GM21526 (cell line): ENCODE results near the gene HOXA4.

Source experiments
- ATAC-seq: cut with Tn5 transposase; IDR thresholded peaks from one replicate; pipeline ENCODE4 v1.9.1; 2021; ENCODE audit warnings: moderate library complexity; ENCODE audit not compliant: unreplicated experiment, low FRiP score

The HOXA4 gene

DNA sequence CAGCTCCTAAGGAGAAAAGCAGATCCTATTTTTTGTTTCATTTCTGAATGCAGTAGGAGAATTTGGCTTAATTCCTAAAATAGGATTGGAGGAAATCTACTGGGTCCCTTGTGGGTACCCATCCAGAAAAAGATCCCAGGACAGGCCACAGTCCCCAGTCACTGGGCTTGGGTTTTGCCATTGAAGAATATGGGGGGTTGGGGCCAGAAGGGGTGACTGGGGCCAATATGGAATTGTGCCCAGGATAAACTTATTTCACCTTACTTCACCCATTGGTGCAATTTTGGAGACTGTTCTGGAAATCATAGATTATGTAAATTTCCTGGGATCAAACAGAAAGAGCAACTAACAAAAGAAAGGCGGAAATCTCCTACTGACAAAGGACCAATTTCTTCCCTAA is 7.9 kb upstream of the HOXA4 start:
- ATAC-seq = no peak

GRCh38 chr7:27137640-27138315 is 7.2 kb upstream of the HOXA4 start:
- ATAC-seq = no peak

- ATAC-seq = no peak
These were observed 3.8 kb upstream of the HOXA4 start for GRCh38 chr7:27134392-27134791.

GRCh38 chr7:27133409-27134231 is 3.1 kb upstream of the HOXA4 start:
- ATAC-seq = no peak

- ATAC-seq = no peak
These were observed 2.4 kb upstream of the HOXA4 start for GRCh38 chr7:27132978-27133377.

DNA sequence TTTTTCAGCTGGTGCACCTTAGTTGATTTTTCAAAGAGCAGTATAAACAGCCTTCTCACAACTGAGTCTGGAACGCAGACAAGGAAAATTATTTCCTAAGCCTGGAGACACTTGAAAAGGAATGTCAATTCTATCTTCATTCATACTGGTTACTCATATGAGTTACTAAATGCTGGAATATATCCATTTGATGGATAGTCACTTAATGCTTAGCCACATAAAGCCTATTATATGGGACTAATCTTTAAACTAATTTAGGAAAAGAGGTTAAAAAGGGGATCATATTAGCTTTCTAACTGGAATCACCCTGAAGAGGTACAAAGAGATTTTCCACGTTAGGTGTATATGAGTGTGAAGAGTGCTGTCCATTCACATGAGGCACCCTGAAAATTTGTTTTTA is 1.7 kb upstream of the HOXA4 start:
- no peak for ATAC-seq

DNA sequence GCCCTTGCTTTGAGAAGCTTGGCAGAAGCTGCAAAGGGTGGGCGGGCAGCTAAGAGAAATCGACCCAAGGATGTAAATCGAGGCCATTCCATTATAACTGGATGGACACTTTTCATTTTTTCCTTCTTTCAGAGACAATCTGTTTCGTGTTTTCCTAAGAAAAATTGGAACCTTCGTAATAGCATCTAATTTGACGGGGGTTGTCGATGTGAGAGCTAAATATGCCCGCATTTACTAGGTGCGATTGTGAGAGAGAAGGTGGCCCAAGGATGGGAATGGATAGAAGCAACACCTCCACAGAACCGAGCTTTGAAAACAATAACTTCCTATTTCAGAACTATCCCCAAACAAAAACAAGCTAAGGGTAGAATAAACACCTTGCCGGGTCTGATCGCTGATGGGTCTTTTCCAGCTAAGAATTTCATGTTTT is 848 bp upstream of the HOXA4 start:
- no peak for ATAC-seq

GRCh38 chr7:27129729-27130539 is 623 bp downstream of the HOXA4 start:
- ATAC-seq = no peak

GRCh38 chr7:27128776-27129728 is 1.5 kb downstream of the HOXA4 start:
- no peak for ATAC-seq

DNA sequence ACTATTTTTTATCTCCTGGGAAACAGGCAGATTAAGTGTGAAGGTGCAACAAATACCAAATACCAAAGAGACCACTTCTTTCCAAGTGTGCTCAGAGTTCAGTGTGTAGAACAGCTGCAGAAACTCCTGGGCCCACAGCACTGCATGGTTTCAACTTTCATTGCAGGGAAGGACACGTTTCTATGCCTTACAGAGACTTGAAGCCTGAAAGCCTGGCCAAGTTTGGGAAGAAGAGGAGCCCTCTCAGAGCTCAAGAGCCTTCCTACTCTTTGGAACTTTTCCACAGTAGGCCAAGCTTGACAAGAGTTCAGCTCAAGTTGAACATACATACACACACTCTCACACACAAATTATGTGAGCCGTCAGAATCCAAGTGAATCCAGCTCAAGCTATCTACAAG is 2.5 kb downstream of the HOXA4 start:
- ATAC-seq = no peak

DNA sequence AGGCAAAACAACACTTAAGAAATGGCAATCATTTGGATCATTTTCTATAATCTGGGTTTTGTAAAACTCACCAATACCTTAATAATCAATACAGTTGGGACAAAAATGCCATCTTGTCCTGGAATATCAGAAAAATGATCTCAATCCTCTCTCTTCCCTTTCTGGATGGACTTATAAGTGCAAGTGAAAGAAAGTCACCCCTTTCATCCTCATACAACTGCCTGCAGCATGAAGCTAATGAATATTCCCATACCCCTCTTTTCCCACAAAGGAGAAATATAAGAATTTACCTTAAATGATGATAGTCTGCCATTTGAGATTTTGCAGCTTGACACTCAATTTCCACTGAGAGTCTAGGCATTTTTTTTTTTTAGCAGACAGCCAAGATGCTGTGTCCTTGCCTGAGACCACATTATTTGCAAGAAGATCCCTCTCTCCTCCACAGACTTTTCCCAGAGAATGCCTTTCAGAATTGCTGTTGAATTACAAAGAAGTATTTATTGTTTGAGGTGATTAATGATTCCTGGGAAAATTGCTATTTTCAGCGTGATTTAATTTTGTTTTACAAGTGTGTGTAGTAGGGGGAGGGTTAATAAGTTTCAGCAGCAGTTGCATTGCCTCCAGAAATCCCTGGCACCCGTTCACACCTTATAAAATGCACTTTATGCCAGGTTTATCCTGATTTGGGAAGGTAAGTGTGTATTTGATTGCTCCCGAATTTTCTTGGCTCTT is 3.8 kb downstream of the HOXA4 start:
- no peak for ATAC-seq

GRCh38 chr7:27125986-27126394 is 4.6 kb downstream of the HOXA4 start:
- ATAC-seq = no peak

DNA sequence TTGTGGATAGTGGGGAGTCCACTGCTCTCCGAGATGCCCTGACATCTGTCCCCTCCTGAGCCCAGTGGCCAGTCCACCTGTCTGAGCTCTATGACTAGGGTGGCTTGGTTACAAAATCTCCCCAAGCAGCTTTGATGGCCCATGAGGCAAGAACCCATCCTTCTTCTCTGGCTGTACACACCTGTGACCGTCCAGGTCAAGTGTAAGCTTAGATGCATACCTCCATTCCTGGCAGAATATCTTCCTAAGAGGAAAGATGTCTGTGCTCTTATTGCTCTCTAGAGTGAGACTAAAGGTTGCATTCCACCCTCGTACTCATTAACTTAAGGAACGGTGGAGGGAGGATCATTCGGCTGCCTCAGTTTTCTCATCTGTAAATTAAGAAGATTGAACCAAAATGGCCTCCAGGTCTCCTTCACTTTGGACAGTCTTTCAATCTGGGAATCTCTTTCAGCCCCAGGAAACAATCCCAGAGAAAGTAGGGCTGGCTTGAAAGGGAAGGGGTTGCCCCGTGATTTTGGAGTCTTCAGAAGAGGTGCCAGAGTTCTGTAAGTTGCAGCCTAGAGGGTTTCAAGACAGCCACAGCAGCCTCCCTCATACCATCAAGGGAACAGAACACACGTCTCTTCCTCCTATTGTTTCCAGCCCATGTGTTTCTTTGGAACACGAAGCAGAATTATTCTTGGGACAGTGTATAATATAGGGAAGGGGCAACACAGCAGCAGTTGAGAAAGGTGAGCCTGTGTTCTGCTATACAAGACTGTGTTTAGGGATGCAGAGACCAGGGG is 5.5 kb downstream of the HOXA4 start:
- no peak for ATAC-seq

DNA sequence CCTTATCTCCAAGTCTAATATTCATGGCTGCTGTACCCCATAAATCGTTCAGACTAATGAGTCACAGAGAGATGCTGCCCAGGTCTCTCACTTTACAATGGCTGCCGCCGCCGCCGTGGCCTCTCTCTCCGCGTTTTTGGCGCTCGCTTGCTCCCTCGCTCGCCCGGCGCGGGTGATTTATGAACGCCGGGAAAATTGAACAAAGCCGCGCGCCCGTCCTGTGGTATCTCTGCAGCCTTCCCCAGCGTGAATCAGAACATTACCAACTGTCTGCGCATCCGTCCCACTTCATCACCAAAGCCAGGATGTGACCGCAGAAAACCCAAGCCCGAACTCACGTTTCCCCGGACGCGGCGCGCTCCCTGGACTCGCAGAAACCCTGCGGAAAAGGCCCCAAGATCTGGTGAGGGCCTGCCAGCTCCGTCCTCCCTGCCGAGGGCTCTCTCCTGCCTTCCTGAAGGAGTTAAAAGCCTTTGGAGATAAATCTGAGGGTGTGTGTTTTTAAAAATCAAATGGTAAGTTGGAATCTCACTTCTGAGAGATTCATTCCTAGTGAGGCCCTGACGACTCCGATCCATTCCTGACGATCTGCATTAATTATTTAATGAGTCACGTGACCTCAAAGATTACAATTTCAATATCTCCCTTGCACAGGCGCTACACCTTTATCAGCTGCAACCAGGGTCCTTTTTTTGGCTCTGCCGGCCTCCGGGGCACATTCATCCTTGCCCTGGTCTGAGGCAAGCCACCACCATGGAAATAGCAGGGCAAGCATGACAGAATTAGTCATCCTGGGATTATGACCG is 6.3 kb downstream of the HOXA4 start:
- ATAC-seq = no peak

DNA sequence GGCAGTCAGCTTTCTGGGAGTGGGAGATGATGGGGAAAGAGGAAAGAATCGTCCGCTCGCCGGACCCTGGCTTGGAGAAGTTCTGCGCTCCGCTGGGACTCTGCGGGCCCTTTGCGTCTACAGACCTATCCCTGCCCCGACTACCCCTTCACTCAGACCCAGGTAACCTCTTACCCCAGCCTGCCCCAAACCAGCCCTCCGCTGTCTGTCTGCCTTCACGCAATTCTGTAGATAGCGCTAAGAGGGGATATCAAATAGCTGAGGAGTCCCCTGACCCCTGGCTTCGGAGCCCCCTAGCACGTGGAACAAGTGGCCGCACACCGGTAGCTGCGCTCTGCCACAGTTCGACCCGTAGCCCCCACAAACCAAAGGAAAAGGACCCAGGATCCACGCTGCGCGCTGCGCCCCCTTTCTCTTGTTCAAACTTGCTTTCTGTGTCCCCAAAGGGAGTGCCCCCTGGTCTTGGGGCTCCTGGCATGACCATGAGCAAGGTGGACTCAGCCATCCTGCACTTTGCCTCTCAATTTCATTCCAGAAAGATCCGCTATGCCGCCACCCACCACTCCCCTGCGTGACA is 7.0 kb downstream of the HOXA4 start:
- no peak for ATAC-seq

GRCh38 chr7:27123007-27123476 is 7.5 kb downstream of the HOXA4 start:
- ATAC-seq = no peak
